ENCODE data around the gene UBL5. TPM values are rescaled to one million over a fixed set of nuclear protein-coding genes. Genes with fewer than 3 reads are reported as not detected.

UBL5 gene
- total RNA-seq, 1 experiment from 2014 or later, result 233 TPM

DNA sequence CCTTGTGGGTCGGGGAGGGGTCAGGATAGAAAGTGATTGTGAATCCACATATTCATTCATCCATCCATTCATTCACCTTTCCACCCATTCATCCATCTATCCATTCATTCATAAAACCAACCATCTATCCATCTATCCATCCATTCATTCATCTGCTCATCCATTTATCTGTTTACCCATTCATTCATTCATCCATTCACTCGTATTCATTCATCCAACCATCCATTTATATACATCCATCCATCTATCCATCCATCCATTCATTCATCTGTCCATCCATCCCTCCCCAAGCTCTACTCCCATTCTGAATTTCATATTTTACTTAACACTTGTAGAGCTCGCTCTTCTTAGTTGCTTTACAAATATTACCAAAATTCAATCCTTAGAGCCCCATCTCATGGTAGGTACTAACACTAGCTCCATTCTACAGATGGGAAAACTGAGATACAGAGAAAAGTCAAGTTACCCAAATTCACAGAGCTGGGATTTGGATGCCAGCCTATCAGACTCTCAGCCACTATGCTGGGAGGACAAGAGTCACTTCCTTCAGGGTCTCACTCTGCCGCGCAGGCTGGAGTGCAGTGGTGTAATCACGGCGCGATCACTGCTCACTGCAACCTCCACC is 45.0 kb downstream of the UBL5 start:
- intact Hi-C loops (cut with micrococcal nuclease; ENCODE audit: unreplicated experiment), result no loop called here
- CTCF ChIA-PET, result no interaction called here
- H3K36me3 Mint-ChIP-seq (ENCODE audit: insufficient read depth, unreplicated experiment), result no peaks in the 10 kb centered on the region
- H3K4me3 Mint-ChIP-seq (ENCODE audit: low read depth, unreplicated experiment), result no peak overlapping the region
- TF ChIP-seq, protein P1, sequence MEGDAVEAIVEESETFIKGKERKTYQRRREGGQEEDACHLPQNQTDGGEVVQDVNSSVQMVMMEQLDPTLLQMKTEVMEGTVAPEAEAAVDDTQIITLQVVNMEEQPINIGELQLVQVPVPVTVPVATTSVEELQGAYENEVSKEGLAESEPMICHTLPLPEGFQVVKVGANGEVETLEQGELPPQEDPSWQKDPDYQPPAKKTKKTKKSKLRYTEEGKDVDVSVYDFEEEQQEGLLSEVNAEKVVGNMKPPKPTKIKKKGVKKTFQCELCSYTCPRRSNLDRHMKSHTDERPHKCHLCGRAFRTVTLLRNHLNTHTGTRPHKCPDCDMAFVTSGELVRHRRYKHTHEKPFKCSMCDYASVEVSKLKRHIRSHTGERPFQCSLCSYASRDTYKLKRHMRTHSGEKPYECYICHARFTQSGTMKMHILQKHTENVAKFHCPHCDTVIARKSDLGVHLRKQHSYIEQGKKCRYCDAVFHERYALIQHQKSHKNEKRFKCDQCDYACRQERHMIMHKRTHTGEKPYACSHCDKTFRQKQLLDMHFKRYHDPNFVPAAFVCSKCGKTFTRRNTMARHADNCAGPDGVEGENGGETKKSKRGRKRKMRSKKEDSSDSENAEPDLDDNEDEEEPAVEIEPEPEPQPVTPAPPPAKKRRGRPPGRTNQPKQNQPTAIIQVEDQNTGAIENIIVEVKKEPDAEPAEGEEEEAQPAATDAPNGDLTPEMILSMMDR (IDR thresholded peaks at IDR 0.05; ENCODE audit: unreplicated experiment), result no peak
- no TSS peak for BruUV-seq (replicated peaks)
- H3K4me1 Mint-ChIP-seq (ENCODE audit: low read depth, unreplicated experiment), result no peaks in the 10 kb centered on the region
- DNase-seq, result no peak
- no peaks in the 10 kb centered on the region for H3K27me3 Mint-ChIP-seq (ENCODE audit: unreplicated experiment)
- H3K9me3 Mint-ChIP-seq (ENCODE audit: low read depth, unreplicated experiment), result no peaks in the 10 kb centered on the region
- H3K27ac Mint-ChIP-seq (ENCODE audit: unreplicated experiment), result no peak overlapping the region

DNA sequence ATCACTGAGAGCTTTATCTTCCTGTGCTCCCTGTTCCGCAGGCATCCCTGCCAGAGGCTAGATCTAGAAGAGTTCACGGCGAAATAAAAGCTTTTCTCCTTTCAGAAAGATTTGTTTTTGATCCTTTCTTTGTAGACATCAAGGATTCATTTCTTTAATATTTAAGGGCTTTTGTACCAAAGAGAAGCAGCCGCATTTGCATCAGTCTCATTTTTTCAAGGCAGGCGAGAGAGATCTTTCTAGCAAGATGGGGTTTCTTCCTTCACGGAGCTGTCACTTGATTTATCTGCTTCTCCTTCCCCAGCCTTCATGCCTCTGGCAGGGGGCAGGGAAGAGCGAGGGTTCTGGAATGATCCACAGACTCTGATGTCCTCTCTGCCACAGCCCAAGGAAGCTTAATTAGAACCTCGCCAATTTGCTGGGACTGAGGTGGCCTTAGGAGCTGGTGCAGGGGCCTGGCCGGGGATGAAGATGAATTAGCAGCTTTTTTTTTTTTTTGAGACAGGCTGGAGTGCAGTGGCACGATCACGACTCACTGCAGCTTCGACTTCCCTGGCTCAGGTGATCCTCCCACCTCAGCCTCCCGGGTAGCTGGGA is 47.4 kb downstream of the UBL5 start:
- intact Hi-C loops (cut with micrococcal nuclease; ENCODE audit: unreplicated experiment), result no loop called here
- CTCF ChIA-PET, result no interaction called here
- Mint-ChIP-seq H3K27ac (ENCODE audit: unreplicated experiment) (no peak overlapping the region), H3K4me1 (ENCODE audit: low read depth, unreplicated experiment) (no peaks in the 10 kb centered on the region), H3K4me3 (ENCODE audit: low read depth, unreplicated experiment) (no peak overlapping the region), H3K9me3 (ENCODE audit: low read depth, unreplicated experiment) (no peaks in the 10 kb centered on the region), H3K27me3 (ENCODE audit: unreplicated experiment) (no peaks in the 10 kb centered on the region), H3K36me3 (ENCODE audit: insufficient read depth, unreplicated experiment) (no peaks in the 10 kb centered on the region)
- TF ChIP-seq, protein P1 (IDR thresholded peaks at IDR 0.05; ENCODE audit: unreplicated experiment), result no peak
- BruUV-seq (replicated peaks), result no TSS peak
- DNase-seq, result no peak

GRCh38 chr19:9875796-9876195 is 48.1 kb downstream of the UBL5 start:
- CTCF ChIA-PET, result no interaction called here
- Mint-ChIP-seq H3K9me3 (ENCODE audit: low read depth, unreplicated experiment) (no peaks in the 10 kb centered on the region), H3K4me3 (ENCODE audit: low read depth, unreplicated experiment) (no peak overlapping the region), H3K27me3 (ENCODE audit: unreplicated experiment) (no peaks in the 10 kb centered on the region), H3K36me3 (ENCODE audit: insufficient read depth, unreplicated experiment) (no peaks in the 10 kb centered on the region), H3K27ac (ENCODE audit: unreplicated experiment) (no peak overlapping the region), H3K4me1 (ENCODE audit: low read depth, unreplicated experiment) (no peaks in the 10 kb centered on the region)
- BruUV-seq (replicated peaks), result no TSS peak
- TF ChIP-seq, protein P1 (IDR thresholded peaks at IDR 0.05; ENCODE audit: unreplicated experiment), result no peak
- intact Hi-C loops (cut with micrococcal nuclease; ENCODE audit: unreplicated experiment), result no loop called here
- DNase-seq, result no peak

- BruUV-seq (replicated peaks), result no TSS peak
- no peaks in the 10 kb centered on the region for H3K27me3 Mint-ChIP-seq (ENCODE audit: unreplicated experiment)
- TF ChIP-seq, protein P1 (IDR thresholded peaks at IDR 0.05; ENCODE audit: unreplicated experiment), result no peak
- no peak overlapping the region for H3K4me3 Mint-ChIP-seq (ENCODE audit: low read depth, unreplicated experiment)
- H3K4me1 Mint-ChIP-seq (ENCODE audit: low read depth, unreplicated experiment), result no peaks in the 10 kb centered on the region
- no peaks in the 10 kb centered on the region for H3K36me3 Mint-ChIP-seq (ENCODE audit: insufficient read depth, unreplicated experiment)
- DNase-seq, result no peak
- H3K9me3 Mint-ChIP-seq (ENCODE audit: low read depth, unreplicated experiment), result no peaks in the 10 kb centered on the region
- no peak overlapping the region for H3K27ac Mint-ChIP-seq (ENCODE audit: unreplicated experiment)
- CTCF ChIA-PET, result interaction anchor here (0.7 kb wide), 1 partner anchor 50 kb away, joined by 3 read pairs; the partner anchor contains the start of gene UBL5
- intact Hi-C loops (cut with micrococcal nuclease; ENCODE audit: unreplicated experiment), result no loop called here
Measured at GRCh38 chr19:9877780-9878510, 50.2 kb downstream of the UBL5 start.
